Eye (tissue), 1 donor: Measurements from ENCODE around the gene TIMM13.
"Not testable (repeated sequence)": the region's sequence is repeated elsewhere in the genome, so short reads cannot be mapped to it uniquely, and the experiment has no call there.

Source experiments
- DNase-seq: peaks from one replicate; pipeline ENCODE4 v3.0.0-alpha.2; 2015

TIMM13 gene

GRCh38 chr19:2413159-2413558, 14.2 kb downstream of the TIMM13 start:
- DNase-seq = no peak

DNA sequence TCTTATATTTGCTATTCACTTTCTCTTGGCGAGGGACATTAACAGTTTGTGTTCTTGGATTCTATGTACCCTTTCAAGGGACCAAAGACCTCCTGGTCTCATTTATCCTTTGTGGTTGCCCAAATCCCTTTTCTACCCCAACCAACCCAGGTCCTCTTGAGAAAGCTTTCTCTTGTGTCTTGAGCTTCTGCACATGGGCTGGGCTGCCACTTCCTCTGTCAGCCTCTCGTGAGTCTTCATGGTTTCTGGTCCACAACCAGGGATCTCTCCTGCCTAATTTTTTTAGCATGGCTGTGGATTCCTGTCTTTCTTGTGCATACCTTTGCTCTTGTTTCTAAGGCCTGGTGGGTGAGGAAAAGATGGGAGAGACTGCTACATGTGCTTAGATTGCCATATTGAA, 14.9 kb downstream of the TIMM13 start:
- DNase-seq = no peak

DNA sequence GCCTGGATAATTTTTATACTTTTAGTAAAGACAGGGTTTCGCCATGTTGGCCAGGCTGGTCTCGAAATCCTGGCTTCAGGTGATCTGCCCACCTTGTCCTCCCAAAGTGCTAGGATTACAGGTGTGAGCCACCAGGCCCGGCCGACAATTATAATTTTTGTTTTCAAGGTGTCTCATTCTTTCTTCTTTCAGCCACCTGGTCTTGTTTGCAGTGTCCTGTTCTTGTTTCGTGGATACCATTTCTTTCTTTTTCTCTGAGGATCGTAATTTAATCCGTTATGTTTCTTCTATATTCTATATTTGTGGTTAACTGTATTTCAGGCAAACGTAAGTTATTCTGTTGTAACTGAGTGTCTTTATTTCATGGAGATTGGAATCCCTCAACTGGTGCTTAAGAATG, 15.7 kb downstream of the TIMM13 start:
- DNase-seq = no peak

DNA sequence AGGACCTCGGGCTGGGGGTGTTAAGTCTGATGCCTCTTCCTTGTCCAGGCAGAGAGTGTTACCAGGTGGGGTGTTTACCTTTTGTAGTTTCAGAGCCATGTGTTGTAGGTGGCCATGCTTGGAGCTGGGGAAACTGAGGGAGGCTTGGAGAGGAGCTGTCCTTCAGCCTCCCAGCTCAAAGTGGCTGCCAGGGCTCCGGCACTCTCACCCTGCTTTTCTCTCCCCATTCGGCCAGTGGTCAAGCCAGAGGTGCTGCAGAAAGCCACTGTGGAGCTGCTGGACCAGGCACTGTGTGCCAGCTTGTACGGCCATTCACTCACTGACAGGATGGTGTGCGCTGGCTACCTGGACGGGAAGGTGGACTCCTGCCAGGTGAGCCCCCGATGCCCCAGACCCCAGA, 17.4 kb downstream of the TIMM13 start:
- DNase-seq = no peak

GRCh38 chr19:2409352-2409912, 18.0 kb downstream of the TIMM13 start:
- DNase-seq = no peak

DNA sequence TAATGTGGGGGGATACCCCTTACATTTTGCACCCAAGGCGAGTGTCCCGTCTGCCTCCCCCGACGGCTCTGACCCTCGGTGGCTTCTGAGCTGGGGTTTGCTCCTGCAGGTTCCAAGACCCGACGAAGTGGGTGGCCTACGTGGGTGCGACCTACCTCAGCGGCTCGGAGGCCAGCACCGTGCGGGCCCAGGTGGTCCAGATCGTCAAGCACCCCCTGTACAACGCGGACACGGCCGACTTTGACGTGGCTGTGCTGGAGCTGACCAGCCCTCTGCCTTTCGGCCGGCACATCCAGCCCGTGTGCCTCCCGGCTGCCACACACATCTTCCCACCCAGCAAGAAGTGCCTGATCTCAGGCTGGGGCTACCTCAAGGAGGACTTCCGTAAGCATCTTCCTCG, 19.1 kb downstream of the TIMM13 start:
- no peak for DNase-seq

- DNase-seq = no peak
Measured at GRCh38 chr19:2399582-2399981, 27.8 kb downstream of the TIMM13 start.

GRCh38 chr19:2398735-2399305, 28.6 kb downstream of the TIMM13 start:
- DNase-seq = no peak

DNA sequence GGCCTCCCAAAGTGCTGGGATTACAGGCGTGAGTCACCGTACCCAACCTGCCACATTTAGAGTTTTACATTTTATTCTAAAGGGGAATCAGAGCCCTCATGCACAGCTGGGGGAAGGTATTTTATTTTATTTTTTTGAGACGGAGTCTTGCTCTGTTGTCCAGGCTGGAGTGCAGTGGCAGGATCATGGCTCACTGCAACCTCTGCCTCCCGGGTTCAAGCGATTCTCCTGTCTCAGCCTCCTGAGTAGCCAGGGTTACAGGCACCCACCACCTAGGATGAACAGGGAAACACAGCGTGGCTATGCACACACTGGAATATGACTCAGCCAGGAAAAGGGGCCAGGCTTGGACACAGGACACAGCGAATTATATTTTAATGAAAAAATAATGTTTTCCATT, 30.2 kb downstream of the TIMM13 start:
- DNase-seq = not testable (repeated sequence)

GRCh38 chr19:2395293-2395829, 32.0 kb downstream of the TIMM13 start:
- not testable (repeated sequence) for DNase-seq

DNA sequence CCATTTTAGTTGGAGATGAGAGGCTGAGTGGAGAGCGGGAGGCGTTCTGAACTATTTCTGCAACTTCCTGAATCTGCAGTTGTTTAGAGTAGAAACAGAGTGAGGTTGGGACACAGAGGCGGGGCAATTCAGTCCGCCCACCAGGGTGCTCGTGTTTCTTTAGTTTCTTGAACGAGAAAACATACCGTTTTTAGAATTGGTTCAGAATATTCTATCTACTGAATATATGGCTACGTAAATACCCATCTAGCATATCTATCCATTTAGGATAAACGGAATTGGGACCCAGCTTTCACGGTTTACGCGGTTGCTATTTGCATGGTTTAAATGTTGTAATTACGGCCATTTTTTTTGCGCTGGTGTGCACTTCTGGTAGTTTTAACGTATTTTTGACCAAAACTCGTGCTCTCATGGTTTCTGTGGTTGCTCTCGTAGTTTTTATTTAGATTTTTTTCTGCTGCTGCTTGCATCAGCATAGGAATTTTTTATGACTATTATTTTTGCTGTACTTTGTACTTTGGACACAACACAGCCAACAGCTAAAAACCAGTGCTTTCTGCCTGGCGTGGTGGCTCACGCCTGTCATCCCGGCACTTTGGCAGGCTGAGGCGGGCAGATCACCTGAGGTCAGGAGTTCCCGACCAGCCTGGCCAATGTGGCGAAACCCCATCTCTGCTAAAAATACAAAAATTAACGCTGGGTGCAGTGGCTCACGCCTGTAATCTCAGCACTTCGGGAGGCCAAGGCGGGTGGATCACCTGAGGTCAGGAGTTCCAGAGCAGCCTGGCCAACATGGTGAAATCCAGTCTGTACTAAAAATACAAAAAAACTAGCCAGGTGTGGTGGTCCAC, 32.7 kb downstream of the TIMM13 start:
- no peak for DNase-seq

- DNase-seq = no peak
Measured at GRCh38 chr19:2394054-2394441, 33.3 kb downstream of the TIMM13 start.

GRCh38 chr19:2392899-2393298, 34.5 kb downstream of the TIMM13 start:
- not testable (repeated sequence) for DNase-seq

DNA sequence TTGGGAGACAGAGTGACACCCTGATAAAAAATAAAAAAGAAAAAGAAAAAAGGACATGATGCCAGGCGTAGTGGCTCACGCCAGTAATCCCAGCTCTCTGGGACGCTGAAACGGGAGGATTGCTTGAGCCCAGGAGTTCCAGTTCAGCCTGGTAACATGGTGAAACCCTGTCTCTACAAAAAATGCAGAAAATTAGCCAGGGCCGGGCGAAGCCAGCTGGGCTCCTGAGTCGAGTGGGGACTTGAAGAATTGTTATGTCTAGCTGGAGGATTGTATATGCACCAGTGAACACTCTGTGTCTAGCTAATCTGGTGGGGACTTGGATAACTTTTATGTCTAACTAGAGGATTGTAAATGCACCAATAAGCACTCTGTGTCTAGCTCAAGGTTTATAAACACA, 35.0 kb downstream of the TIMM13 start:
- peak; percentile 28 for DNase-seq

GRCh38 chr19:2391118-2391725, 36.2 kb downstream of the TIMM13 start:
- peak; percentile 83 for DNase-seq

GRCh38 chr19:2389594-2389993, 37.8 kb downstream of the TIMM13 start:
- no peak for DNase-seq

DNA sequence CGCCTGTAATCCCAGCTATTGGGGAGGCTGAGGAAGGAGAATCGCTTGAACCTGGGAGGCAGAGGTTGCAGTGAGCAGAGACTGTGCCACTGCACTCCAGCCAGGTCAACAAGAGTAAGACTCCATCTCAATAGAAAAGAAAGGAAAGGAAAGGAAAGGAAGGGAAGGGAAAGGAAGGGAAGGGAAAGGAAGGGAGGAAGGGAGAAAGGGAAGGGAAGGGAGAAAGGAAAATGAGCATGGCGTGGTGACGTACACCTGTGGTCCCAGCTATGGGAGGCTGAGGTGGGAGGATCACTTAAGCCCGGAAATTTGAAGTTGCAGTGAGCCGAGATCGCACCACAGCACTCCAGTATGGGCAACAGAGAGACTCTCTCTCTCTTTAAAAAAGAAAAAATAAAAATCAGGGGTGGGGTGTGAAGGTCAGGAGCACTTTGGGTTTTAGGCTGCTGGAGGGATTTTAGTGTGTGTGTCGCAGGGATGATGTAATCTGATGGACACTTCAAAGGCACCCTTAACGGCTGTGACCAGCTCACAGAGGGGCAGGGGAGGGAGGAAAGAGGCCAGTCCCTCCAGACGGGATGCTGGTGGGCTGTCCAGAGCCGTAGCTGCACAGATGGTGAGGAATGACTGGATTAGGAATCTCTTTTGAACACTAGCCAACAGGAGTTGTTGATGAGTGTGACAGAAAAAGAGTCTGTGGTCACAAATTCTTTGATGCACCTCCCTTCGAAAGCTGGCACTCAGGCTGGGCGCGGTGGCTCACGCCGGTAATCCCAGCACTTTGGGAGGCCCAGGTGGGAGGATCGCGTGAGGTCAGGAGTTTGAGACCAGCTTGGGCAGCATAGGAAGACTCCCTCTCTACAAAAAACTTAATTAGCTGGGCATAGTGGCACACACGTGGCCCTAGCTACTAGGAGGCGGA, 39.8 kb downstream of the TIMM13 start:
- no peak for DNase-seq

DNA sequence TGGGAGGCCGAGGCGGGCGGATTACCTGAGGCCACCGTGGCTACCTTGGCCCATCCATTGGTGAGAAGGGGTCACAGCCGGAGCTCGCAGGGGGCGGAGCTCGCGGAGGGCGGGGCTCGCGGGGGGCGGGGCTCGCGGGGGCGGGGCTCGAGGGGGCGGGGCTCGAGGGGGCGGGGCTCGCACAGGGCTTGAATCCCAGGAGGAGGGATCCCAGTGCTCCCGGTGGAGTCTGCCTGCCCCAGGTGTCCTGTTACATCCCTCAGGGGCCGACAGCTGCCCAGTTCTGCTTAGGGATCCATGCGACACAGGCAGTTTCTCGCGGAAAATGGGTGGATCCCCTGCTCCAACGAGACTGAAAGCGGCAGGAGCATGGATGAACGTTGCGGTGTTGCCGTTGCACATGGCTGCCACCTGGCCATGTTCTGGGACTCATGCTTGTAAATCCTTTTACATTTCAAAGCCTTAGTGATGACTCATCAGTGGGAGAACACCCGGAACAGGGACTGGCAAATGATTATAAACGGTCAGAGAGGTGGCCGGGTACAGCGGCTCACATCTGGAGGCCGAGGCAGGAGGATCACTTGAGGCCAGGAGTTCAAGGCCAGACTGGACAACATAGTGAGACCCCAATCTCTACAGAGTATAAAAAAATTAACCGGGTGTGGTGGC, 42.2 kb downstream of the TIMM13 start:
- DNase-seq = peak; percentile 40

- DNase-seq = no peak
Measured at GRCh38 chr19:2382530-2383222, 44.7 kb downstream of the TIMM13 start.

DNA sequence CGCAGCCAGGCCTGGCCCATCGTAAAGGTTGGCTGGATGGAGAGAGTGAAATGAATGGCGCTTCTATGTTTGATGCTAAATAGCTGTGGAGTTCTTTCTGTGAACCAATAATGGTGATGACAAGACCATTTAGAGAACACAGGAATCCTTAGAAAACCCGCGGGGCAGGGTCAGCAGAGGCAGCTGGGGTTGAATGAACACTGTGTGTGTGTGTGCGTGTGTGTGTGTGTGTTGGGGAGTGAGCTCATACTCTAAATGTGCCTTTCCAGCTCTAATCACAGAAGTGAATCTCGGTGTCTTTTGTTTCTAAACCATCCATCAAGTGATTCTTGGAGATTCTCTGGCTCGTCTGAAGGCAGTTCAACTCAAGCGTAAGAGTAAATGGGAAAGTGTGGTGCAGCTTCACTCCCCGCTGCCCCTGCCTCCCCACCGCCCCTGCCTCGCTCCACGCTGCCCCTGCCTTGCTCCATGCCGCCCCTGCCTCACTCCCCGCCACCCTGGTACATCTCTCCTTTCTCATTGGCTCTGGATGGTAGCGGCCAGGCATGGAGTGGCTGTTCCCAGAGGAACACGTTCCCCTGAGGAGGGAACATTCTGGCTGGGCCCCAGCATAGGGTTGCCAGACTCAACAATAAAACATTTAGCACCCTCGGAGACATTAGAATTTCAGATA, 46.1 kb downstream of the TIMM13 start:
- peak; percentile 90 for DNase-seq

GRCh38 chr19:2380567-2380966, 46.8 kb downstream of the TIMM13 start:
- no peak for DNase-seq
